Measurements from ENCODE around the gene RSAD2. TPM values are rescaled to one million over a fixed set of nuclear protein-coding genes. Genes with fewer than 3 reads are reported as not detected.

The RSAD2 gene
- total and polyA plus RNA-seq, 2 donors from 2014 or later: 4.3 to 4.5 TPM

GRCh38 chr2:6932206-6932605, 54.6 kb downstream of the RSAD2 start:
- H3K27me3 ChIP-seq (ENCODE audit: control insufficient read depth, insufficient read depth, low read length): no peaks in the 10 kb centered on the region
- H3K36me3 ChIP-seq (ENCODE audit: control insufficient read depth in 2 of 3, insufficient read depth in 3 of 3, low read length in 3 of 3): no peaks in the 10 kb centered on the region
- H3K4me1 ChIP-seq (ENCODE audit: control insufficient read depth in 2 of 3, insufficient read depth in 2 of 3, low read depth in 1 of 3, low read length in 3 of 3): peaks cover 0 to 3% (median 3%) of the 10 kb centered on the region in 3 donors
- no peak overlapping the region for H3K4me3 ChIP-seq (ENCODE audit: low read length in 3 of 3)
- intact Hi-C loops (cut with DNase I): no loop called here
- no peak overlapping the region for H3K9ac ChIP-seq (ENCODE audit: low read length in 3 of 3)
- no peaks in the 10 kb centered on the region for H3K9me3 ChIP-seq (ENCODE audit: control insufficient read depth in 2 of 3, insufficient read depth in 1 of 3, low read length in 3 of 3)
- DNase-seq (no peak), FAIRE-seq (no peak)
- no peak for TF ChIP-seq CTCF (IDR thresholded peaks at IDR 0.05; ENCODE audit: borderline replicate concordance, extremely low read depth, insufficient read depth)
- no peak overlapping the region for H3K27ac ChIP-seq (ENCODE audit: low read depth in 2 of 2, low read length in 2 of 2)

GRCh38 chr2:6932828-6933227, 55.3 kb downstream of the RSAD2 start:
- intact Hi-C loops (cut with DNase I): no loop called here

GRCh38 chr2:6933911-6934310, 56.3 kb downstream of the RSAD2 start:
- no peak for TF ChIP-seq CTCF (IDR thresholded peaks at IDR 0.05; ENCODE audit: borderline replicate concordance, extremely low read depth, insufficient read depth)
- no peaks in the 10 kb centered on the region for H3K9me3 ChIP-seq (ENCODE audit: control insufficient read depth in 2 of 3, insufficient read depth in 1 of 3, low read length in 3 of 3)
- H3K4me1 ChIP-seq (ENCODE audit: control insufficient read depth in 2 of 3, insufficient read depth in 2 of 3, low read depth in 1 of 3, low read length in 3 of 3): no peaks in the 10 kb centered on the region
- no peaks in the 10 kb centered on the region for H3K36me3 ChIP-seq (ENCODE audit: control insufficient read depth in 2 of 3, insufficient read depth in 3 of 3, low read length in 3 of 3)
- no peak overlapping the region for H3K9ac ChIP-seq (ENCODE audit: low read length in 3 of 3)
- H3K27me3 ChIP-seq (ENCODE audit: control insufficient read depth, insufficient read depth, low read length): no peaks in the 10 kb centered on the region
- no peak overlapping the region for H3K4me3 ChIP-seq (ENCODE audit: low read length in 3 of 3)
- no peak for FAIRE-seq
- DNase-seq: no peak
- intact Hi-C loops (cut with DNase I): no loop called here
- H3K27ac ChIP-seq (ENCODE audit: low read depth in 2 of 2, low read length in 2 of 2): no peak overlapping the region

More at GRCh38 chr2:6932828-6933227, 55.3 kb downstream of the RSAD2 start:
- Histone ChIP-seq H3K4me1 (ENCODE audit: control insufficient read depth in 2 of 3, insufficient read depth in 2 of 3, low read depth in 1 of 3, low read length in 3 of 3) (peaks cover 0 to 3% (median 0%) of the 10 kb centered on the region in 3 donors), H3K27ac (ENCODE audit: low read depth in 2 of 2, low read length in 2 of 2) (no peak overlapping the region), H3K9me3 (ENCODE audit: control insufficient read depth in 2 of 3, insufficient read depth in 1 of 3, low read length in 3 of 3) (no peaks in the 10 kb centered on the region), H3K27me3 (ENCODE audit: control insufficient read depth, insufficient read depth, low read length) (no peaks in the 10 kb centered on the region), H3K9ac (ENCODE audit: low read length in 3 of 3) (no peak overlapping the region), H3K4me3 (ENCODE audit: low read length in 3 of 3) (no peak overlapping the region), H3K36me3 (ENCODE audit: control insufficient read depth in 2 of 3, insufficient read depth in 3 of 3, low read length in 3 of 3) (no peaks in the 10 kb centered on the region)
- DNase-seq (no peak), FAIRE-seq (no peak)
- no peak for TF ChIP-seq CTCF (IDR thresholded peaks at IDR 0.05; ENCODE audit: borderline replicate concordance, extremely low read depth, insufficient read depth)

GRCh38 chr2:6934345-6934744, 56.8 kb downstream of the RSAD2 start:
- Histone ChIP-seq H3K4me1 (ENCODE audit: control insufficient read depth in 2 of 3, insufficient read depth in 2 of 3, low read depth in 1 of 3, low read length in 3 of 3) (no peaks in the 10 kb centered on the region), H3K4me3 (ENCODE audit: low read length in 3 of 3) (no peak overlapping the region), H3K9me3 (ENCODE audit: control insufficient read depth in 2 of 3, insufficient read depth in 1 of 3, low read length in 3 of 3) (no peaks in the 10 kb centered on the region), H3K9ac (ENCODE audit: low read length in 3 of 3) (no peak overlapping the region), H3K27me3 (ENCODE audit: control insufficient read depth, insufficient read depth, low read length) (no peaks in the 10 kb centered on the region), H3K27ac (ENCODE audit: low read depth in 2 of 2, low read length in 2 of 2) (no peak overlapping the region), H3K36me3 (ENCODE audit: control insufficient read depth in 2 of 3, insufficient read depth in 3 of 3, low read length in 3 of 3) (no peaks in the 10 kb centered on the region)
- TF ChIP-seq CTCF (IDR thresholded peaks at IDR 0.05; ENCODE audit: borderline replicate concordance, extremely low read depth, insufficient read depth): no peak
- no peak for FAIRE-seq
- no peak for DNase-seq
- intact Hi-C loops (cut with DNase I): no loop called here

All from kidney (tissue), 14 donors.